ENCODE measurements around the gene PRPF40B. TPM values are rescaled to one million over a fixed set of nuclear protein-coding genes. Genes with fewer than 3 reads are reported as not detected.

Gene PRPF40B
- total RNA-seq (2014; rRNA removed; shearing (Covaris generic); ENCODE audit: low replicate concordance) = 7.9 and 10.9 TPM in 2 replicates

DNA sequence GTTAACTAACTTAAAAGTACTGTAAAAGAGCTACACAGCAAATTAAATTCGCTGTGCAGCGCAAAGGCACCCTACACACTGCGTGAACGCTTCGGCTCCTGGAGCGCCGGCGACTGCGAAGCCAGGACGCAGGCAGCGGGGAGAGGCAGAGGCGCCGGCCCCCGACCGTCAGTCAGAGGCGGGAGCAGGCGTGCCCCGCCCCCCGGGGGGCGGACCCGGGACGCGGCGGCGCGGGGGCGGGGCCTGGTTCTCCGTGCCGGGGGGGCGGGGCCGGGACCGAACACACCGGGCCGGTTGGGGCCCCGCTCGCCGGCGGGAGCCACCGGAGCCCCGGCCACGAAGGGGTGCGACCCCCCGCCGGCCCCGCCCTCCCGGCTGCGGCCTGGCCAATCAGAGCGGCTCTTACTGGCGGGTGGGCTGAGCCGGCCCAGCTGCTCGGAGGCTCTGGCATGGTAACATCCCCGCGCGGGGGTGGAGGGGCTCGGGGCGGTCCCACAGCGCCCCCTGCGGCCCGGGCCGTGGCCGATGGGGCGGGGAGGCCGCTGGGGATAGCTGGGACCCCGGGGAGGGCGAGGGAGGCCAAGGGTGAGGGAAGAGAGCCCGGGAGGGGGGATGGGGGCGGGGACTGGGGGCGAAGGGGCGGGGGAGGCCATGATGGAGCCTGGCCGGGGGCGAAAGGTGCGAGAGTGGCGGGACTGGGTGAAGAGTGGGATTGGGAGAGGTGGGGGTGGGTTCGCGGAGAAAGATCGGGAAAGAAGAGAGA lies at the start of gene PRPF40B:
Gene PRPF40B, plus strand, starts transcription at position 420 of the 763 bp plus-strand sequence. Its CDS starts 30 bp downstream, at position 450.
- DNase-seq (ENCODE audit: low read depth) = peak; percentile 70
- in situ Hi-C loops (cut with HindIII; ENCODE audit: low pct_unique_long_range_greater_than_20kb, low sequenced_read_pairs) = no loop called here

DNA sequence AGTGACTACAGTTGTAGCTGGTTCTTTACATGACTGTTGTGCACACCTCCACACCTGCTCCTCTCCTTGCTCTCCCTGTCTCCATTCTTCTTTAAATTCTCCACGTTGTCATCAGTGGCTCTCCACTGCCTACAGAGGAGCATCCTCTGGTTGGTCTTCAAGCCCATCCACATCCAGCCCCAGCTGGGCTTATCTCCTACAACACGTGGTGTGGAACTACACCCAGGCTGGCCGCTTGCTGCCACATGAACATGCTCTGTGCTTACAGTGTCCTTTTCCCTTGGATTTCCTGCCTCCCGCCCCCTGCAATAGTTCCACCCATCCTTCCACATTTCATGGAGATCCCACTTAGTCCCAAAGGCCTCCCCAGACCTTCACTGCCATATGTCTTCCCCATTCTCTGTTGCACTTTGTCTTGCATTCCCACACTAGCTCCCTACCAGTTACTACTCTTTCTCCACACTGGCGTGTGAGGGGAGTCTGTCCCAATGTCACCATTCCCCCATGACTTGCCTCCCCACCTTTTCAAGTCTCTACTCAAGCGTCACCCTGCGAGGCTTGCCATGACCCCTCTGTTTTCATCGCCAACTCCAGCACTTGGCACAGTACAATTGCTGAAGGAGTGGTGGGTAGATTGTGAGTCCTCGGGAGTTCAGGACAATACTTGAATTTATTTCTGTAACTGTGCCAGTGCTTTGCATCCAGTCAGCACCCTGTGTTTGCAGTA lies 45.6 kb upstream of the PRPF40B start:
- in situ Hi-C loops (cut with HindIII; ENCODE audit: low pct_unique_long_range_greater_than_20kb, low sequenced_read_pairs) = no loop called here
- DNase-seq (ENCODE audit: low read depth) = no peak

DNA sequence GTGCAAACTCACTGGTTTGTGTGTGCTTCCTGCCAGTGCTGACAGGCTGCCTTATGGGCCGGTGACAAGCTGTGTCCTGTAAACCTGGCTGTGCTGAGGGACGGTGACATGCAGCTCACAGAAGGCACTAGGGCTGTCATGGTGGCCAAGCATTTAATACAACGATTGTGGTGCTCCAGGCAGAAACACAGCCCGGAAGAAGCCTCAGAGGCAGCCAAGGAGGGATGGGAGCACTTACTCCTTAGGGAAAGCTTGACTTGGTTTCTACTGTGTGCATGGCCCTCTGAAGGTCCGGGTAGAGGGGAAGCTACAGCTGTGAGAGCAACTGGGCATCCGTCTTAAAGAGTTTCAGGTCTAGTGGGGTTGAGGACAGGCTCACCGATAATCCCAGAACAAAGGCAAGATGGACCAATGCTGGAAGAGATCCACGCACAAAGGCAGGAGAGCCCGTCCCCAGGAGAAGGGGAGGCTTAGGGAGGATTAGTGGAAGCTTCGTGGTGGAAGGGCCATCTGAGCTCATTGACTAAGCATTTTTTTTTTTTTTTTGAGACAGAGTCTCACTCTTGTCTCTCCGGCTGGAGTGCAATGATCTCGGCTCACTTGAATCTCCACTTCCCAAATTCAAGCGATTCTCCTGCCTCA lies 44.8 kb upstream of the PRPF40B start:
- DNase-seq (ENCODE audit: low read depth) = no peak
- in situ Hi-C loops (cut with HindIII; ENCODE audit: low pct_unique_long_range_greater_than_20kb, low sequenced_read_pairs) = no loop called here

DNA sequence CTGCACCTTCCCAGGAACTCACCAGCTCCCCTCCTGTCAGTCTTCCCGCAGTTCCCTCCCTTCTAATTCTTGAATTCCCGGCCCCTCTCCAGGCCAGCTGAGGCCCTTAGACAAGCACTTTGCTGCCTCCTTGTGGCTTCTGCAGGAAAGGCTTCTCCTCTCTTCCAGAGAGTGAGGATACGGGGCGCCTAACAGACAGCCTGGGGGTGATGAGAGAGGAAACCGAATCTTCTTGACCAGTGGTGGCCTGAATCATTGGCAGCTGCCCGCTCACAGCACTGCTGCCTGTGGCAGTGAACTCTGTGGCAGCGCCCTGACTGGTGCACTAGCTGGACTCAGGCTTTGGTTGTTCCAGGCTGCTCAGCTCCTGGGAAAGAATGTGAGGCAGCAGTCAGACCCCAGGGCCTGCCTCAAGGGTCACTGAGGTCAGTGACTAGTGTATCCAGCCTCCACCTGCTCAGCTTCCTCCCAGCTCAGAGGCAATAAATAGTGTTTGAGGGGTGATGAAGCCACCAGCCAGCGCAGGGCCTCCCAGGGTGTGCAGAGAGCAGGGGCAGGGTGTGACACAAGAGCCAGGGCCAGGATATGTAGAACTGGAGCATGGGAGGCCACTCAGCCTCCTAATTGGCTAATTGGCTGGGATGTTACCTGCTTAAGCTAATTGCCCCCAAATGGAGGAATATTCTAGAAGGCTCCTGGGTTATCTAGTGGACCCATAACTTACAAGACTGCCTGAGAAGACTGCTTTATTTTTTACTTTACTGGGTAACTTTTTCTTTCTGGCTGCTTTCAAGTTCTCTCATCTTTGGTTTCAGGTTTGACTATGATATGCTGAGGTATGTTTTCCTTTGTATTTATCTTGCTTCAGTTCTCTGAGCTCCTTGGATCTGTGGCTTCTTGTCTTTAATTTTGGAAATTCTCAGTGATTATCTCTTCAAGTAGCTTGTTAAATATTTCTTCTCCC lies 42.5 kb upstream of the PRPF40B start:
- in situ Hi-C loops (cut with HindIII; ENCODE audit: low pct_unique_long_range_greater_than_20kb, low sequenced_read_pairs) = no loop called here
- peak; percentile 87 for DNase-seq (ENCODE audit: low read depth)

DNA sequence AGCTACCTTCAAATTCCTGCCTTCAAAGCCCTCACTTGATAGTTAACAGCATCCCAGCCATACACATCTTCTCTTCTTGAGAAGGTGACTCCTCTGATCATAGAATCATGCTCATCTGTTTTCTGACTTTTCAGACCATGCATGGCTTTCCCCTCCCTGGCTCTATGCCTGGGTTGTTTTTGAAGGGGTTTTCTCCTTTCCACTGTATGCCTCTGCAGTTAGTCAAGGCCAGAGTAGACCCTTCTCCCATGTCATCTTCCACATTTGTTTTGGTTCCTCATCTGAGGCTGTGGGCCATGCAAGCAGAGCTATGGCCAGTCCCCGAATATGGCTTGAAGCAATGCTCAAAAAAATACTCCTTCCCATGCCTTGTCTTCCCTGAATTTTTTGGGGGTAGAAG lies 41.2 kb upstream of the PRPF40B start:
- in situ Hi-C loops (cut with HindIII; ENCODE audit: low pct_unique_long_range_greater_than_20kb, low sequenced_read_pairs) = no loop called here
- DNase-seq (ENCODE audit: low read depth) = no peak

DNA sequence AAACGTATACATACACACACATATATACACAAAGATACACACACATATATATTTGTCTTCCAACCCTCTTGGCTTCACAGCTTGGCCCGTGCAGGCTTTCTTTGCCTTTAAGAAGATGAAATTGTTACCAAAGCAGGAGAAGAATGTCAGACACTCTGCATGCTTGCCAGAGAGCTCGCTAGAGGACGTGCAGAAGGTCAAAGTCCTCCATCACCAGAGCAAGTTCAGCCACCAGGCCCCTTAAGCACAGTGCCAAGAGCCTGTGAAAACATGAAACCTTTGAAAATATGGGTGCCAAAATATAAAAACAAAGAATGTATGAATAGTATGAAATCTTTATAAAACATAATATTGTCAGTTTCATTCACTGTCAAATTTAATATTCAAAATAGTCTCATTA lies 40.5 kb upstream of the PRPF40B start:
- DNase-seq (ENCODE audit: low read depth) = no peak
- in situ Hi-C loops (cut with HindIII; ENCODE audit: low pct_unique_long_range_greater_than_20kb, low sequenced_read_pairs) = no loop called here

DNA sequence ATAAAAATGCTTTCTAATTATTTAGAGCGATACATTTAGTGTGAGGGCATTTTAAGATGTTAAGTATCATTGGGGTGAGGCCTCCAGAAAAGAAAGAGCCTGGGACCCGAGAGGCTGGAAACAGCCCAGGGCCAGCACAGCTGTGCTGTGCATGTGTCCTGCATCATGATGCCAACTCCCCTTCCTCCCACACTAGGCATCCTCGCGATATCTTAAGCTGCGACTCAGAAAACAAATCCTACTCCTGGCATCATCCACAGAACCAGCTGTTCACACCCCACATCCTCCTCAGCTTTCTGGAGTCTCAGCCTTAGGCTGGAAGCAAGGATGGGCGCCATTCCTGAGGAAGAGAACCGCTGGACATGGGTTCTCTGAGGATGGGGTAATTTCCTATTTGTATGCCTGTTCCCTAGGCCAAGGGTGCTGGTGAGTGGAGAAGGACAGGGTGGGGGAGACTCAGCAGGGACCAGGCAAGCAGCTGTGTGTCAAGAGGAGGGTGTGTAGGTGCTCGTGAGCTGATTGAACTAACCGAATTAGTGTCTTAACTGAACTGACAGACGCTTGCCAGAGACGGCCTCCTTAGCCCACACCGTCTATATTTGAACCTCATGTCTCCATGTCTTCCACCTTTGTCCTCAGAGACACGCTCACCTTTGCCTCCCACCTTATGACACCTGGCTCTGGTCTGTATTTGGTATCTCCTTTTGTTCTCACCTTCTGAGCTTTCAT lies 39.8 kb upstream of the PRPF40B start:
- no peak for DNase-seq (ENCODE audit: low read depth)
- in situ Hi-C loops (cut with HindIII; ENCODE audit: low pct_unique_long_range_greater_than_20kb, low sequenced_read_pairs) = no loop called here

DNA sequence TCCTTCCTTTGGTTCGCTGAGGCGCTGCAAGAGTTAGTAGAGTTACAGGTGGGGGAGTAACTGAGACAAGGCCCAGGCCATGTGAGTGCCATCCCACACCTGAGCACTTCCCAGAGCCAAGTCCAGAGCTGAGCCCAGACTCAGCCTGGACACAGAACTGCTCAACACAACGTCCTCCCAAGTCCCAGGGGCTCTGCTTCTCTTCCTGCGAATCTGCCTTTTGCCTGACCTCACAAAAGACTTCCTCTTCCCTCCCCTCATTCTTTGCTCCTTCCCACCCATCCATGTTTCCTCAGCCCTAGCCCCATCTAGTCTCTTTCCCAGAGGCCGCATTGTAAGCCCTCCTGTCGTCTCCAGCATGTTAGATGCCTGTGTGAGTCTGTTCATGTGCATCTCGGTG lies 38.8 kb upstream of the PRPF40B start:
- in situ Hi-C loops (cut with HindIII; ENCODE audit: low pct_unique_long_range_greater_than_20kb, low sequenced_read_pairs) = no loop called here
- no peak for DNase-seq (ENCODE audit: low read depth)

DNA sequence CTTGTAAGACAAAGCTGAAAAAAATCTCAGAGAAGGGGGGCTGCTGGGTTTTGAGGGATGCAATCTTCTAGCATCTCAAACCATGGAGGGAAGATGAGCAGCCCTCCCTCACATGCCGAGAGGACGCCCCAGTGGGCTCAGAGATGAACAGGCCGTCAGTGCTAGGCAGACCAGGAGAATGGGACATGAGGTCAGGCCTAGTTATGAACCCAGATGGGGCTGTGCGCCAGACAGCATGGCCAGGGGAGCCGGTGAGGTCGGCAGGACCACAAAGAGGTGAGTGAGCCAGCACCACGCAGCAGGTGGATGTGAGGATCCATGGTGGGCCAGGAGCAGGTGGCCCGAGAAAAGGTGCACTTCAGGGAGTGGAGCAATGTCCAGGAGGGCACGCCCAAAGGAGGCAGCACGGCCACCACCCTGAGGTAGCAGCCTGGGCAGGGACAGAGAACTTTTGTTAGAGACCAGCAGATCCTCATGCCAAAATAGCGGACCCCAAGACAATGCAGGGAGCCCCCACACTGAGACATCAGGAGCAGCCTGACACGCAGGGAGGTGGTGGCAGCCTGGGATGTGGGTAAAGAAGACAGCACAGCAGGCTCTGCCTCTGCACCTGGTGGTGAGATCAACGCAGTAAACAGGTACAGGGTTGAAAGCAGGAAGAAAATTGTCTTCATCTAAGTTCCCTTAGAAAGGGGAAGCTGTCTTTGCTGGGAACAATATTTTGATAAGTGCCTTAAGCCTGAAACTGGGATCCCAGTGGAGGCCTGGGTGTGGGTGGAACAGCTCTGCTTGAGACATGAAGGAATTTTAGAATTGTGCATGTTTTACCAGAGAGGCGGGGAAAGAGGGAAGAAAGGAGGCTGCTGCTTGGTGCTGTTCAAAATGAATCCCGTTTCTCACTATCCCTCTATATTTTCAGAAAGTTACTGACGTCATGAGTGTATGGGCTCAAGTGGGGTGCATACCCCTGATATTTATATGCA lies 37.6 kb upstream of the PRPF40B start:
- in situ Hi-C loops (cut with HindIII; ENCODE audit: low pct_unique_long_range_greater_than_20kb, low sequenced_read_pairs) = no loop called here

DNA sequence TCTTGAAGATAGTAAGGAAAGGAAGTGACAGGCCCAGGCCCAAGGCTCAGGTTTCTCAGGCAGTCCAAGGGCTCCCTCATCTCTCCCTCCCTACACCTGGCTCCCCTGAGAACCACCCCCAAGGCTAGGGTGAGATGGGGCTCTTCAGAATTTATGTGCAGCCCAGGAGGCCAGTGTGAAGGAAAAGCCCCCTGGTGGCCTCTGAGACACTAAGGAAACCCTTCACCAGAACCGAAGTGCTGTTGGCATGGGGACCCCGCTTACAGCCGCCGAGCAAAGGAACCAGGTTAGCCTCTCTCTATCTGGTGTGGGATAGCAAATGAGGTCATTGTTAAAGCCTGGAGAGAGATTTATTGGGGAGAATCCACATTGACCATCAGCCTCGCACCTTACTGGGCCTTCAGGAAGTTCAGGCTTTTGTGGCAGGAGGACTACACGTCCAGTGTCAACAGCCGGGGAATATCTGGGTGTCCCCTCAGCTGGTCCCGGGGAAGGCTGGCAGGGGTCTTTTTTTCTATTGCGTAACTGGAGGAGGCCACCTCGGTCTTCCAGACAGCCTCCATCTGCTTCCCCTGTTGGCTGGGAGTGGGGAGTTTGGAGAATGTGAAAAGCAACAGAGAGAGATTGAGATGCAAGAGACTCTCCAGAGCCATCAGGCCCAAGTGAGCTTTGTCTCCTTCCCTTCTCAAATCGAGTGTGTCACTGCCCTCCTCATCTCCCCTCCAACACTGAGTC lies 36.0 kb upstream of the PRPF40B start:
- in situ Hi-C loops (cut with HindIII; ENCODE audit: low pct_unique_long_range_greater_than_20kb, low sequenced_read_pairs) = no loop called here
- DNase-seq (ENCODE audit: low read depth) = no peak

More for the DNA sequence above, 37.6 kb upstream of the PRPF40B start:
- DNase-seq (ENCODE audit: low read depth) = no peak

DNA sequence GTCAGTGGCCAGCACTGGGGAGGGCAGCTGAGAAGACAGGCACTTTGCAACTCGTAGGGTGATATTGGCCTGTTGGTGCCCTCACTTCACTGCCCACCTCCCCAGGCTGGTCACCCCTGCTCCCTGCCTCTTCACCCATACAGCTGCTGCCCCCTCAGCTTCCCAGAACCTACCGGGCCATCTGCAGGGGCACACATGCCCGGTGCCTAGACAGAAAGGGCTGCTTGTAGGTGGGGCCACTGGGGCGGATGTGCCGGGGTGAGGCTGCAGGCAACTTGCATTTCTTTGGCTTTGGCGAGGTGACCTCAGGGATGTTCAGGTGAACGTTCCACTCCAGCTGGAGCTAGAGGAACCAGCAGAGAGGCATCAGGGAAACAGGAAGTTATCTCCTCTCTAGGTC lies 35.1 kb upstream of the PRPF40B start:
- no peak for DNase-seq (ENCODE audit: low read depth)
- in situ Hi-C loops (cut with HindIII; ENCODE audit: low pct_unique_long_range_greater_than_20kb, low sequenced_read_pairs) = no loop called here

DNA sequence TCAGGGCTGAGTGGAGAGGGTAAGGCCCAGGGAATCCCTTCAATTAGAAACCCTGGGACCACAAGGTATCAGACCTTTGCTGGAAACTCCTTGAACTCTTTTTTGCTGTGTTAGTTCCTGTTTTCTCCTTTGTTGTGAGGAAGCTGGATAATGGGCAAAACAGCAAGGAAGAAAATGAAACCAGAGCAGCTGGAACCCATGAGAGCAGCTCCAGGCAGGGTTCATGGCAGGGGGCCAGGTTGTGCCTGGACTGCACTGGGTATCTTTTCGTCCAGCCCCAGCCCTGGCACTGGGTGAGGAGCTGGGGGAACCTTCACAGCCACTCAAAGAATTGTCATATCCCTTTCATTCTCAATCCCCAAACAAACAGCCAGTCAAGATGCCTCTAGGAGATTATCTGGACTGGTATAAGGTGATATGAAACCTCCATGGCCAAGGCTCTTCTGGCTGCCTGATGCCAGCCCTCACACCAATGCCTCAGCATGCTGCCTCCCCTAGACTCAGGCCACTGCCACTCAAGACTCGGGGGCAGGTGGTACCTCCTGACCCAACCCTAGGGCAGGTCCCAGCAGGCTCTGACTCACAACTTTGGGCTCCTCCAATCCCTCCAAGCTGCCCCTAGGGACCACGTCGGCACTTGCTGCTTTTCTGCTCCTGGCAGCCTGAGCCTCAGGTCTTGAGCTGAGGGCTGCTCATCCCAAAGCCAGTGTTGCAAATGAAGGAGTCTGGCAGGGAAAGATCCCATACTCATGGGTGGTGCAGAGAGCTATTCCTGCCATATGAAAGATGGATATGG lies 34.4 kb upstream of the PRPF40B start:
- DNase-seq (ENCODE audit: low read depth) = no peak
- in situ Hi-C loops (cut with HindIII; ENCODE audit: low pct_unique_long_range_greater_than_20kb, low sequenced_read_pairs) = no loop called here

DNA sequence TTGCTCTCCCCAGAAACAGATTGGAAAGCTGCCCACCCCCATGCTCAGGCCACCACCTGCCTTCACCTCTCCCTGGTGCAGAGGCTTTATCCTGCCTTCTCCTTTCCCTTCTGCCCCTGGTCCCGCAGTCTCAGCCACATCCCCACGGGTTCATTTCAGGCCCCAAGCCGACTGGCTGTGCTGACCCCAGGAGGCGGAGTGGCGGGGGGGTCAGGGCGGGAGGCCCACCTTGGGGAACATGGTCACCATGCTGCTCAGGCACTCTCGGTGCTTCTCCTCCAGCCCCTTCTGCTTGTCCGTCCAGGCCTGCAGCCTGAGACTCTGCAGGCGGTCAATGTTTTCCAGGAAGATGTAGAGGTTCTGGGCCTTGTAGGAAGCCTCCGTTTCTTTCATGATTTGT lies 24.8 kb upstream of the PRPF40B start:
- in situ Hi-C loops (cut with HindIII; ENCODE audit: low pct_unique_long_range_greater_than_20kb, low sequenced_read_pairs) = no loop called here
- DNase-seq (ENCODE audit: low read depth) = no peak

DNA sequence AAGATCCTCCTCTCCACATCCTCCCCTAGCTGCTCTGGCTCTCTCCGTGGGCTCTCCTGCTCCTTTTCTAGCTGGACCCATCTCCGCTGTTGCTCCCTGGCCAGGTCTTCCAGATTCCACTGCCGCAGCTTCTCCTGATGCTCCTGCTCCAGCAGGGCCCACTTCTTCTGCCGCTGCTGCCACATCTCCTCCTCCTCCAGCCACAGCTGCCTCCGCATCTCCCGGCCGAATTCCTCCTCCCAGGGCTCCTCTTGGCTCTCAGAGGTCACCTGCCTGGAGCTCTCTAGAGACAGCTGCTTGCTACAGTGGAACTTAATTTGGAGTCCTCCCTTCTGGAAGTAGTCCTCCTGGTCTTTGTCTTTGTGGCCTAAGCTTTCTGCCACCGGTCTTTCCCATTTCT lies 23.4 kb upstream of the PRPF40B start:
- no peak for DNase-seq (ENCODE audit: low read depth)
- in situ Hi-C loops (cut with HindIII; ENCODE audit: low pct_unique_long_range_greater_than_20kb, low sequenced_read_pairs) = no loop called here

DNA sequence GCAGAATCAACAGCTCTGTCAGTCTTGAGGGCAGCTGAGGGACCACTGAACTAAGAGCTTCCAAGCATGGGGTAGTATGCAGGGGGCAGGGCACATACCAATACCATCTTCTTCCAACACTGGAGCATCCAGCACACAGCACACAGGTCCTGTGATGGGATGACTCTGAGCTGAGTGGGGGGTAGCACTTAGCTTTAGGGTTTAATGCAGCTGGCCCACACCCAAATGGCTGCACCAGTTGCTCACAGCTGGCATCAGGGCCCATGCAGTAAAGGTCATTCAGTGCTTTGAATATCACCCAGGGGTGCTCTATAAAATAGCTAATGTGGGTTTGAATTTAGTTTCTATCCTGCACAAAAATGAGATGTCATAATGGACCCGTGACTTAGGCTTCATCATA lies 19.6 kb upstream of the PRPF40B start:
- in situ Hi-C loops (cut with HindIII; ENCODE audit: low pct_unique_long_range_greater_than_20kb, low sequenced_read_pairs) = no loop called here
- DNase-seq (ENCODE audit: low read depth) = no peak

All from Caki2 (cell line).